Natural killer cell treated with Interleukin-12 subunit alpha and Interleukin-12 subunit beta and Interleukin-15 and Interleukin-18, amount 100 ng/mL, for 72 hours (primary cell): ENCODE data around the gene GALNS. TPM values are rescaled to one million over a fixed set of nuclear protein-coding genes. Genes with fewer than 3 reads are reported as not detected.
"Not testable (repeated sequence)": the region's sequence is repeated elsewhere in the genome, so short reads cannot be mapped to it uniquely, and the experiment has no call there.

Source experiments
- ATAC-seq, 2 donors: fragments of 150-1000 bp; cut with Tn5 transposase in 1 of 2; sonication (Bioruptor Pico), chemical (Tn5 transposase) in 1 of 2; 2 replicates each; pipeline ENCODE4 v1.10.0; 2021
- DNase-seq: peaks from one replicate; pipeline ENCODE4 v3.0.0; 2022; ENCODE audit warnings: low spot score
- H3K27ac Mint-ChIP-seq, 2 donors: 1 replicate in 1 of 2; 2 replicates in 1 of 2; pipeline ENCODE4 v1.8.0; 2022; ENCODE audit warnings: mixed read lengths in 2 of 2, mild to moderate bottlenecking in 1 of 2, moderate library complexity in 1 of 2
- H3K27me3 Mint-ChIP-seq, 2 donors: 1 replicate in 1 of 2; 2 replicates in 1 of 2; pipeline ENCODE4 v1.8.0; 2022; ENCODE audit warnings: mixed read lengths in 2 of 2
- H3K36me3 Mint-ChIP-seq: one replicate; pipeline ENCODE4 v1.8.0; 2022; ENCODE audit warnings: mixed read lengths
- H3K4me1 Mint-ChIP-seq, 2 donors: 1 replicate in 1 of 2; 2 replicates in 1 of 2; pipeline ENCODE4 v1.8.0; 2022; ENCODE audit warnings: low read depth in 2 of 2, mixed read lengths in 2 of 2, mild to moderate bottlenecking in 1 of 2
- H3K4me3 Mint-ChIP-seq: one replicate; pipeline ENCODE4 v1.8.0; 2022; ENCODE audit warnings: mixed read lengths
- H3K9me3 Mint-ChIP-seq: 2 replicates; pipeline ENCODE4 v1.8.0; 2022; ENCODE audit warnings: mixed read lengths
- total RNA-seq, 2 donors: library from RNA; stranded (reverse); gene quantifications; one replicate each; pipeline ENCODE4 v1.2.3, GENCODE V29; 2022

The GALNS gene
- total RNA-seq, 2 donors from 2014 or later, result 27.3 to 46.3 TPM

GRCh38 chr16:88894681-88895300 lies 38.0 kb upstream of the GALNS start:
- H3K27me3 Mint-ChIP-seq, result no peaks in the 10 kb centered on the region

DNA sequence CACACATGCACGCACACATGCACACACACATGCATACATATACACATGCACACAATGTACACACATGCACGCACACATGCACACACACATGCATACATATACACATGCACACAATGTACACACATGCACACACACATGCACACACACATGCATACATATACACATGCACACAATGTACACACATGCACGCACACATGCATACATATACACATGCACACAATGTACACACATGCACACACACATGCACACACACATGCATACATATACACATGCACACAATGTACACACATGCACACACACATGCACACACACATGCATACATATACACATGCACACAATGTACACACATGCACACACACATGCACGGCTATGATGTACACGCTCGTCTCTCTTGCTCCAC lies 37.5 kb upstream of the GALNS start:
- not testable (repeated sequence) for H3K9me3 Mint-ChIP-seq, H3K4me3 Mint-ChIP-seq, H3K27ac Mint-ChIP-seq, H3K27me3 Mint-ChIP-seq, DNase-seq, ATAC-seq, H3K4me1 Mint-ChIP-seq, H3K36me3 Mint-ChIP-seq

More at GRCh38 chr16:88894681-88895300, 38.0 kb upstream of the GALNS start:
- Mint-ChIP-seq H3K36me3 (no peaks in the 10 kb centered on the region), H3K4me3 (no peak overlapping the region), H3K9me3 (no peaks in the 10 kb centered on the region), H3K4me1 (no peaks in the 10 kb centered on the region), H3K27ac (no peak overlapping the region)
- no peak for ATAC-seq
- no peak for DNase-seq

- Mint-ChIP-seq H3K27ac (no peak overlapping the region), H3K9me3 (no peaks in the 10 kb centered on the region), H3K4me3 (no peak overlapping the region), H3K36me3 (no peaks in the 10 kb centered on the region), H3K27me3 (no peaks in the 10 kb centered on the region), H3K4me1 (no peaks in the 10 kb centered on the region)
- ATAC-seq (no peak), DNase-seq (no peak)
Observed at GRCh38 chr16:88893127-88893968, 36.6 kb upstream of the GALNS start.

- Mint-ChIP-seq H3K27ac (no peak overlapping the region), H3K4me3 (no peak overlapping the region), H3K36me3 (no peaks in the 10 kb centered on the region), H3K4me1 (no peaks in the 10 kb centered on the region), H3K9me3 (no peaks in the 10 kb centered on the region), H3K27me3 (no peaks in the 10 kb centered on the region)
- DNase-seq (no peak), ATAC-seq (no peak)
Observed at GRCh38 chr16:88892065-88892464, 35.3 kb upstream of the GALNS start.

GRCh38 chr16:88891083-88891482 lies 34.3 kb upstream of the GALNS start:
- H3K4me1 Mint-ChIP-seq, result no peaks in the 10 kb centered on the region
- no peaks in the 10 kb centered on the region for H3K27me3 Mint-ChIP-seq
- H3K4me3 Mint-ChIP-seq, result no peak overlapping the region
- ATAC-seq (no peak), DNase-seq (no peak)
- H3K36me3 Mint-ChIP-seq, result no peaks in the 10 kb centered on the region
- no peaks in the 10 kb centered on the region for H3K9me3 Mint-ChIP-seq
- no peak overlapping the region for H3K27ac Mint-ChIP-seq

GRCh38 chr16:88889702-88890352 lies 33.1 kb upstream of the GALNS start:
- H3K27me3 Mint-ChIP-seq, H3K4me1 Mint-ChIP-seq, DNase-seq, ATAC-seq, H3K27ac Mint-ChIP-seq, H3K9me3 Mint-ChIP-seq, H3K4me3 Mint-ChIP-seq, H3K36me3 Mint-ChIP-seq: not testable (repeated sequence)

DNA sequence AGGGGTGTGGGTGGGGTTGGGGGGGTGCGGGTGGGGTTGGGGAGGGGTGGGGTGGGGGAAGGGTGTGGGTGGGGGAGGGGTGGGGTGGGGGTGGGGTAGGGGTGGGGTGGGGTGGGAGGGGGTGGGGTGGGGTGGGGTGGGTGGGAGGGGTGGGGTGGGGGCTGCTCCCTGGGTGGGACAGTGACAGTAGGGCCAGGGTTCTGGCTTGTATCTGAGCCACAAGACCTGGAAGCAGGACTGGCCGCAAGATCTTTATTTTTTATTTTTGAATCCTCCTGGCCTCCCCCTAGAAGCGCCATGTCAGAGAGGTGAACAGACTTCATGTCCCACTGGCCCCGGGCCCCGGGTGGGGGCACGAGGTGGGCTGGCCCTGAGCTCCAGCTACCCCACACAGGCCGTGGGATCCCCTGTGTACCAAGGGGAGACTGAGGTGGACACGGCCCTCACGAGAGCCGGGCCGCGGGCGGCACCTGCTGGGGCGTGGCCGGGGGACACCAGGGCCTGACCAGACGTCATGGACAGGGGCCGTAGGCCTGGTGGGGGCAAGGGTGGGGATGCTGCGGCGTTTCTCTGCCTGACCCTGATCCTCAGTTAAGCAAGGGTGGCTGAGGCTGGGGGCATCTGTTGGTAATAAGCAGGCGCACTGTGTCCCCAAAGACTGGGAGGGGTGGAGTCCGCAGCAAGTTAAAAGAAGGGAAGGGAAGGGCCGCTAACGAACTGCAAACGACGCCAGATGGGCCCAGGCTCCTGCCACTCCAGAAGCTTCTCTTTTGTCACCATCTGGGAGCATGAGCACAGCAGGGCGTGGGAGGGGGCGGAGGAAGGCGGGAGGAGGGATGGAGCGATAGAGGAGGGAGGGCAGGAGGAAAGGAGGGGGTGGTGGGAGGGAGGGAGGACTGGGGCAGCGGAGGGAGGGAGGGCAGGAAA lies 32.0 kb upstream of the GALNS start:
- Mint-ChIP-seq H3K4me3 (no peak overlapping the region), H3K9me3 (no peaks in the 10 kb centered on the region), H3K4me1 (no peaks in the 10 kb centered on the region), H3K36me3 (no peaks in the 10 kb centered on the region), H3K27me3 (no peaks in the 10 kb centered on the region), H3K27ac (no peak overlapping the region)
- ATAC-seq, result no peak
- DNase-seq, result no peak

DNA sequence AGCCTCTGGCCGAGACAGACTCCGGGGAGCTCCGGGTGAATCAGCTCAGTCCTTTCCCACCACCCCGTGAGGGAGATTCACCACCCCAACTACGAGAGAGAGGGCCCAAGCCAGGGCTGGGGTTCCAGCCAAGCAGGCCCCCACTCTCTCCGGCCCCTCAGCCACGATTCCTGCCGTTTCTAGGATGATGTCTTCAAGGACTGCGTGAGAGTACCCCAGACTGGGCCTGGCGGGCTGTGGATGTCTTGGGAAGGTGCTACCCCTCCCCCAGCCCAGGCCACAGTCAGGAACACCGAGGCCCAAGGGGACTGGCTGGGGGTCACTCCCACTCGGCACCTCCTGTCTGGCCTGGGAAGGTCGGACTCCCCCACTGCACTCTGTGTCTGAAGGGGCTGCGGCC lies 31.3 kb upstream of the GALNS start:
- no peaks in the 10 kb centered on the region for H3K36me3 Mint-ChIP-seq
- no peaks in the 10 kb centered on the region for H3K27me3 Mint-ChIP-seq
- no peaks in the 10 kb centered on the region for H3K4me1 Mint-ChIP-seq
- no peak overlapping the region for H3K4me3 Mint-ChIP-seq
- H3K27ac Mint-ChIP-seq, result no peak overlapping the region
- ATAC-seq, result no peak
- DNase-seq, result no peak
- H3K9me3 Mint-ChIP-seq, result no peaks in the 10 kb centered on the region

- no peak for DNase-seq
- Mint-ChIP-seq H3K9me3 (no peaks in the 10 kb centered on the region), H3K4me3 (no peak overlapping the region), H3K27me3 (no peaks in the 10 kb centered on the region), H3K27ac (no peak overlapping the region), H3K36me3 (no peaks in the 10 kb centered on the region), H3K4me1 (peaks cover 0 to 5% of the 10 kb centered on the region in 2 donors)
- ATAC-seq, result no peak
Observed at GRCh38 chr16:88886845-88887521, 30.2 kb upstream of the GALNS start.

GRCh38 chr16:88886420-88886844 lies 29.7 kb upstream of the GALNS start:
- no peaks in the 10 kb centered on the region for H3K27me3 Mint-ChIP-seq
- ATAC-seq (no peak), DNase-seq (no peak)
- H3K4me3 Mint-ChIP-seq, result no peak overlapping the region
- no peaks in the 10 kb centered on the region for H3K36me3 Mint-ChIP-seq
- no peaks in the 10 kb centered on the region for H3K9me3 Mint-ChIP-seq
- H3K4me1 Mint-ChIP-seq, result peaks cover 0 to 5% of the 10 kb centered on the region in 2 donors
- no peak overlapping the region for H3K27ac Mint-ChIP-seq

GRCh38 chr16:88885693-88886280 lies 29.0 kb upstream of the GALNS start:
- H3K27me3 Mint-ChIP-seq, result no peaks in the 10 kb centered on the region
- peaks cover 0 to 5% of the 10 kb centered on the region in 2 donors for H3K4me1 Mint-ChIP-seq
- ATAC-seq (no peak), DNase-seq (no peak)
- no peak overlapping the region for H3K4me3 Mint-ChIP-seq
- H3K27ac Mint-ChIP-seq, result no peak overlapping the region
- H3K9me3 Mint-ChIP-seq, result no peaks in the 10 kb centered on the region
- no peaks in the 10 kb centered on the region for H3K36me3 Mint-ChIP-seq

GRCh38 chr16:88884569-88885271 lies 28.0 kb upstream of the GALNS start:
- H3K4me1 Mint-ChIP-seq, result peaks cover 0 to 5% of the 10 kb centered on the region in 2 donors
- H3K4me3 Mint-ChIP-seq, result no peak overlapping the region
- H3K27me3 Mint-ChIP-seq, result no peaks in the 10 kb centered on the region
- ATAC-seq, result no peak
- H3K27ac Mint-ChIP-seq, result no peak overlapping the region
- DNase-seq, result no peak
- H3K36me3 Mint-ChIP-seq, result no peaks in the 10 kb centered on the region
- H3K9me3 Mint-ChIP-seq, result no peaks in the 10 kb centered on the region
